Measurements from ENCODE around the gene NDC80.

- TF ChIP-seq CTCF (IDR thresholded peaks at IDR 0.05) (no peak), ZNF263 (CRISPR knock-in tag; IDR thresholded peaks at IDR 0.05; ENCODE audit: low read depth) (no peak), PRDM15 (CRISPR knock-in tag; IDR thresholded peaks at IDR 0.05) (no peak), CREB1 (CRISPR knock-in tag; IDR thresholded peaks at IDR 0.05) (no peak), SMAD3 (CRISPR knock-in tag; IDR thresholded peaks at IDR 0.05; ENCODE audit: borderline replicate concordance) (no peak), NFATC4 (CRISPR knock-in tag; IDR thresholded peaks at IDR 0.05) (no peak), SP1 (CRISPR knock-in tag; conservative IDR thresholded peaks at IDR 0.05) (no peak), SOX15 (CRISPR knock-in tag; IDR thresholded peaks at IDR 0.05) (no peak), TEAD4 (CRISPR knock-in tag; IDR thresholded peaks at IDR 0.05) (no peak), ZNF121 (CRISPR knock-in tag; IDR thresholded peaks at IDR 0.05) (no peak), E2F5 (CRISPR knock-in tag; IDR thresholded peaks at IDR 0.05) (no peak), GABPB1 (CRISPR knock-in tag; IDR thresholded peaks at IDR 0.05) (no peak), ZNF416 (CRISPR knock-in tag; IDR thresholded peaks at IDR 0.05) (no peak)
Observed at GRCh38 chr18:2657788-2658458, 86.6 kb downstream of the NDC80 start.

Measured in WTC11 (cell line).